RWPE2 (cell line): Measurements from ENCODE around the gene TMEM184A.

Experiments
- ATAC-seq: fragments of 200-7000 bp; cut with Tn5 transposase; 3 replicates; pipeline ENCODE4 v1.9.1; 2021; ENCODE audit warnings: low read depth
- DNase-seq: peaks from one replicate; pipeline ENCODE4 v3.0.0-alpha.2; 2020; ENCODE audit warnings: low spot score
- H3K27ac ChIP-seq: fragments of 450-650 bp; 2 replicates; pipeline ENCODE4 v1.5.1; 2017; ENCODE audit warnings: mild to moderate bottlenecking; ENCODE audit not compliant: poor library complexity, severe bottlenecking
- H3K27me3 ChIP-seq: fragments of 250-450 bp; sonication (Bioruptor Pico); 2 replicates; pipeline ENCODE4 v1.5.1; 2021; ENCODE audit warnings: mild to moderate bottlenecking, moderate library complexity; ENCODE audit not compliant: insufficient read depth, poor library complexity, severe bottlenecking
- H3K36me3 ChIP-seq: fragments of 250-450 bp; sonication (Bioruptor Pico); 2 replicates; pipeline ENCODE4 v1.5.1; 2020; ENCODE audit warnings: low read depth, mild to moderate bottlenecking, moderate library complexity
- H3K4me1 ChIP-seq: fragments of 250-450 bp; sonication (Bioruptor Pico); 2 replicates; pipeline ENCODE4 v1.5.1; 2021; ENCODE audit warnings: mild to moderate bottlenecking, moderate library complexity; ENCODE audit not compliant: insufficient read depth, poor library complexity, severe bottlenecking
- H3K4me3 ChIP-seq: fragments of 250-450 bp; sonication (Bioruptor Pico); 2 replicates; pipeline ENCODE4 v1.5.1; 2021; ENCODE audit warnings: mild to moderate bottlenecking, moderate library complexity; ENCODE audit not compliant: severe bottlenecking
- H3K9me3 ChIP-seq: fragments of 250-450 bp; sonication (Bioruptor Pico); 2 replicates; pipeline ENCODE4 v1.5.1; 2021; ENCODE audit warnings: mild to moderate bottlenecking, moderate library complexity; ENCODE audit not compliant: severe bottlenecking
- CTCF ChIP-seq: fragments of 450-650 bp; IDR thresholded peaks from one replicate; pipeline ENCODE4 v1.5.1; 2017; ENCODE audit warnings: mild to moderate bottlenecking, moderate library complexity; ENCODE audit not compliant: poor library complexity, severe bottlenecking

The TMEM184A gene

GRCh38 chr7:1579481-1580421 lies 23.7 kb upstream of the TMEM184A start:
- no peaks in the 10 kb centered on the region for H3K36me3 ChIP-seq
- H3K4me3 ChIP-seq, result no peak overlapping the region
- no peaks in the 10 kb centered on the region for H3K9me3 ChIP-seq
- peak; percentile 92 for ATAC-seq
- no peaks in the 10 kb centered on the region for H3K27me3 ChIP-seq
- no peak overlapping the region for H3K27ac ChIP-seq
- H3K4me1 ChIP-seq, result no peaks in the 10 kb centered on the region
- peak; percentile 91 for TF ChIP-seq CTCF
- DNase-seq, result peak; percentile 68

GRCh38 chr7:1578513-1578912 lies 22.5 kb upstream of the TMEM184A start:
- Histone ChIP-seq H3K4me1 (no peaks in the 10 kb centered on the region), H3K36me3 (no peaks in the 10 kb centered on the region), H3K9me3 (no peaks in the 10 kb centered on the region), H3K4me3 (no peak overlapping the region), H3K27ac (no peak overlapping the region), H3K27me3 (no peaks in the 10 kb centered on the region)
- DNase-seq (no peak), ATAC-seq (no peak)
- TF ChIP-seq CTCF, result no peak

DNA sequence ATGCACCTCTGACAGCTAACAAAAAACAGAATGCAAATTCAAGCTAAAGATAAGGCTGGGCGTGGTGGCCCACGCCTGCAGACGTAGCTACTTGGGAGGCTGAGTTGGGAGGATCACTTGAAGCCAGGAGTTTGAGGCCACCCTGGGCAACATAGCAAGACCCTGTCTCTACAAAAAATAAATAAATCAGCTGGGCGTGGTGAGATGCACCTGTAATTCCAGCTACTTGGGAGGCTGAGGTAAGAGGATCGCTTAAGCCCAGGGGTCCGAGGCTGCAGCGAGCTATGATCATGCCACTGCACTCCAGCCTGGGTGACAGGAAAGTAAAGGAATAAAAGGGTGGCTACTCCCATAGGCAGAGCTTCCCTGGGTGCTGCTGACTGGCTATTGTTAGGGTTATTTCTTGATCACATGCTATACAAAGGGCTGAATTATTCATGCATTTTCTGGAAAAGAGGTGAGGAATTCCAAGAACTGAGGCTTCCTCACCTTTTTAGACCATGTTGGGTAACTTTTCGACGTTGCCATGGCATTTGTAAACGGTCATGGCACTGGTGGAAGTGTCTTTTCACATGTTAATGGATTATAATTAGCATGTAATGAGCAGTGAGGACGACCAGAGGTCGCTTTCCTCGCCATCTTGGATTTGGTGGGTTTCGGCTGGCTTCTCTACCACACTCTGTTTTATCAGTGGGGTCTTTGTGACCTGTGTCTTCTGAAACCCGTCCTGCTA lies 20.7 kb upstream of the TMEM184A start:
- no peaks in the 10 kb centered on the region for H3K9me3 ChIP-seq
- ATAC-seq (no peak), DNase-seq (no peak)
- no peak overlapping the region for H3K27ac ChIP-seq
- H3K36me3 ChIP-seq, result no peaks in the 10 kb centered on the region
- no peaks in the 10 kb centered on the region for H3K27me3 ChIP-seq
- H3K4me3 ChIP-seq, result no peak overlapping the region
- peaks cover 1% of the 10 kb centered on the region for H3K4me1 ChIP-seq
- no peak for TF ChIP-seq CTCF

GRCh38 chr7:1575809-1576208 lies 19.8 kb upstream of the TMEM184A start:
- ATAC-seq (no peak), DNase-seq (no peak)
- Histone ChIP-seq H3K9me3 (no peaks in the 10 kb centered on the region), H3K36me3 (no peaks in the 10 kb centered on the region), H3K27me3 (no peaks in the 10 kb centered on the region), H3K4me3 (no peak overlapping the region), H3K27ac (no peak overlapping the region), H3K4me1 (peaks cover 8% of the 10 kb centered on the region)
- no peak for TF ChIP-seq CTCF
